ENCODE data around the gene ITFG2. TPM values are rescaled to one million over a fixed set of nuclear protein-coding genes. Genes with fewer than 3 reads are reported as not detected.

The ITFG2 gene
- total and polyA plus RNA-seq, 2 experiments from 2014 or later = 17.3 to 32.6 TPM

- TF ChIP-seq CREB1 (CRISPR knock-in tag; IDR thresholded peaks at IDR 0.05; ENCODE audit: low read depth) = no peak
- no peak for TF ChIP-seq EZH2phosphoT487 (IDR thresholded peaks at IDR 0.05; ENCODE audit: unreplicated experiment)
- TF ChIP-seq, protein P1, sequence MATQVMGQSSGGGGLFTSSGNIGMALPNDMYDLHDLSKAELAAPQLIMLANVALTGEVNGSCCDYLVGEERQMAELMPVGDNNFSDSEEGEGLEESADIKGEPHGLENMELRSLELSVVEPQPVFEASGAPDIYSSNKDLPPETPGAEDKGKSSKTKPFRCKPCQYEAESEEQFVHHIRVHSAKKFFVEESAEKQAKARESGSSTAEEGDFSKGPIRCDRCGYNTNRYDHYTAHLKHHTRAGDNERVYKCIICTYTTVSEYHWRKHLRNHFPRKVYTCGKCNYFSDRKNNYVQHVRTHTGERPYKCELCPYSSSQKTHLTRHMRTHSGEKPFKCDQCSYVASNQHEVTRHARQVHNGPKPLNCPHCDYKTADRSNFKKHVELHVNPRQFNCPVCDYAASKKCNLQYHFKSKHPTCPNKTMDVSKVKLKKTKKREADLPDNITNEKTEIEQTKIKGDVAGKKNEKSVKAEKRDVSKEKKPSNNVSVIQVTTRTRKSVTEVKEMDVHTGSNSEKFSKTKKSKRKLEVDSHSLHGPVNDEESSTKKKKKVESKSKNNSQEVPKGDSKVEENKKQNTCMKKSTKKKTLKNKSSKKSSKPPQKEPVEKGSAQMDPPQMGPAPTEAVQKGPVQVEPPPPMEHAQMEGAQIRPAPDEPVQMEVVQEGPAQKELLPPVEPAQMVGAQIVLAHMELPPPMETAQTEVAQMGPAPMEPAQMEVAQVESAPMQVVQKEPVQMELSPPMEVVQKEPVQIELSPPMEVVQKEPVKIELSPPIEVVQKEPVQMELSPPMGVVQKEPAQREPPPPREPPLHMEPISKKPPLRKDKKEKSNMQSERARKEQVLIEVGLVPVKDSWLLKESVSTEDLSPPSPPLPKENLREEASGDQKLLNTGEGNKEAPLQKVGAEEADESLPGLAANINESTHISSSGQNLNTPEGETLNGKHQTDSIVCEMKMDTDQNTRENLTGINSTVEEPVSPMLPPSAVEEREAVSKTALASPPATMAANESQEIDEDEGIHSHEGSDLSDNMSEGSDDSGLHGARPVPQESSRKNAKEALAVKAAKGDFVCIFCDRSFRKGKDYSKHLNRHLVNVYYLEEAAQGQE (IDR thresholded peaks at IDR 0.05; ENCODE audit: unreplicated experiment) = no peak
- TF ChIP-seq STAT1 (IDR thresholded peaks at IDR 0.05; ENCODE audit: unreplicated experiment) = no peak
- no peak for TF ChIP-seq ETS1 (IDR thresholded peaks at IDR 0.05)
- TF ChIP-seq NANOG (IDR thresholded peaks at IDR 0.05; ENCODE audit: borderline replicate concordance) = no peak
- TF ChIP-seq ZNF331 (CRISPR knock-in tag; IDR thresholded peaks at IDR 0.05; ENCODE audit: low read depth) = no peak
- no peak for TF ChIP-seq JUNB (IDR thresholded peaks at IDR 0.05; ENCODE audit: unreplicated experiment)
- TF ChIP-seq ZNF114 (CRISPR knock-in tag; IDR thresholded peaks at IDR 0.05) = no peak
- Mint-ChIP-seq H3K9me3 (no peaks in the 10 kb centered on the region), H3K4me1 (peaks cover 15% of the 10 kb centered on the region), H3K4me3 (no peak overlapping the region), H3K36me3 (ENCODE audit: low read depth) (peaks cover 57% of the 10 kb centered on the region), H3K27me3 (ENCODE audit: insufficient read depth, low read depth, poor library complexity) (peaks cover 25% of the 10 kb centered on the region), H3K27ac (no peak overlapping the region)
- Histone ChIP-seq H3K4me1 (ENCODE audit: insufficient read depth) (peaks cover 8% of the 10 kb centered on the region; the same call in 1 of the 2 replicates), H3K27ac (ENCODE audit: low read depth) (no peak overlapping the region), H4K20me1 (replicated peaks; ENCODE audit: insufficient read depth) (peaks cover 9% of the 10 kb centered on the region; the same call in 1 of the 2 replicates), H3K27me3 (ENCODE audit: insufficient read depth) (no peaks in the 10 kb centered on the region), H3K79me2 (replicated peaks; ENCODE audit: insufficient read depth) (no peaks in the 10 kb centered on the region), H3F3A (replicated peaks; ENCODE audit: low read depth) (0 out of 2 replicates have a peak, but pooled peaks cover 7% of the 10 kb centered on the region), H3K9me2 (ENCODE audit: insufficient read depth) (no peaks in the 10 kb centered on the region), H2AFZ (no peak overlapping the region), H3K4me3 (no peak overlapping the region), H3K36me3 (ENCODE audit: insufficient read depth) (peaks cover 25% of the 10 kb centered on the region), H3K4me2 (no peak overlapping the region)
- DNase-seq (ENCODE audit: low spot score) = no peak
- ATAC-seq = no peak
These were observed 46.5 kb downstream of the ITFG2 start for GRCh38 chr12:2858944-2859421.

- peaks cover 35% of the 10 kb centered on the region for H3K36me3 ChIP-seq (ENCODE audit: insufficient read depth)
- no peaks in the 10 kb centered on the region for H3K9me2 ChIP-seq (ENCODE audit: insufficient read depth)
- peaks cover 8% of the 10 kb centered on the region; the same call in 1 of the 2 replicates for H3K4me1 ChIP-seq (ENCODE audit: insufficient read depth)
- no peak overlapping the region for H3K4me2 ChIP-seq
- H4K20me1 ChIP-seq (replicated peaks; ENCODE audit: insufficient read depth) = peaks cover 9% of the 10 kb centered on the region; the same call in 1 of the 2 replicates
- H3K27me3 Mint-ChIP-seq (ENCODE audit: insufficient read depth, low read depth, poor library complexity) = peaks cover 23% of the 10 kb centered on the region
- no peak overlapping the region for H3K4me3 Mint-ChIP-seq
- H3K4me3 ChIP-seq = no peak overlapping the region
- H3K27ac Mint-ChIP-seq = no peak overlapping the region
- TF ChIP-seq, protein P2, sequence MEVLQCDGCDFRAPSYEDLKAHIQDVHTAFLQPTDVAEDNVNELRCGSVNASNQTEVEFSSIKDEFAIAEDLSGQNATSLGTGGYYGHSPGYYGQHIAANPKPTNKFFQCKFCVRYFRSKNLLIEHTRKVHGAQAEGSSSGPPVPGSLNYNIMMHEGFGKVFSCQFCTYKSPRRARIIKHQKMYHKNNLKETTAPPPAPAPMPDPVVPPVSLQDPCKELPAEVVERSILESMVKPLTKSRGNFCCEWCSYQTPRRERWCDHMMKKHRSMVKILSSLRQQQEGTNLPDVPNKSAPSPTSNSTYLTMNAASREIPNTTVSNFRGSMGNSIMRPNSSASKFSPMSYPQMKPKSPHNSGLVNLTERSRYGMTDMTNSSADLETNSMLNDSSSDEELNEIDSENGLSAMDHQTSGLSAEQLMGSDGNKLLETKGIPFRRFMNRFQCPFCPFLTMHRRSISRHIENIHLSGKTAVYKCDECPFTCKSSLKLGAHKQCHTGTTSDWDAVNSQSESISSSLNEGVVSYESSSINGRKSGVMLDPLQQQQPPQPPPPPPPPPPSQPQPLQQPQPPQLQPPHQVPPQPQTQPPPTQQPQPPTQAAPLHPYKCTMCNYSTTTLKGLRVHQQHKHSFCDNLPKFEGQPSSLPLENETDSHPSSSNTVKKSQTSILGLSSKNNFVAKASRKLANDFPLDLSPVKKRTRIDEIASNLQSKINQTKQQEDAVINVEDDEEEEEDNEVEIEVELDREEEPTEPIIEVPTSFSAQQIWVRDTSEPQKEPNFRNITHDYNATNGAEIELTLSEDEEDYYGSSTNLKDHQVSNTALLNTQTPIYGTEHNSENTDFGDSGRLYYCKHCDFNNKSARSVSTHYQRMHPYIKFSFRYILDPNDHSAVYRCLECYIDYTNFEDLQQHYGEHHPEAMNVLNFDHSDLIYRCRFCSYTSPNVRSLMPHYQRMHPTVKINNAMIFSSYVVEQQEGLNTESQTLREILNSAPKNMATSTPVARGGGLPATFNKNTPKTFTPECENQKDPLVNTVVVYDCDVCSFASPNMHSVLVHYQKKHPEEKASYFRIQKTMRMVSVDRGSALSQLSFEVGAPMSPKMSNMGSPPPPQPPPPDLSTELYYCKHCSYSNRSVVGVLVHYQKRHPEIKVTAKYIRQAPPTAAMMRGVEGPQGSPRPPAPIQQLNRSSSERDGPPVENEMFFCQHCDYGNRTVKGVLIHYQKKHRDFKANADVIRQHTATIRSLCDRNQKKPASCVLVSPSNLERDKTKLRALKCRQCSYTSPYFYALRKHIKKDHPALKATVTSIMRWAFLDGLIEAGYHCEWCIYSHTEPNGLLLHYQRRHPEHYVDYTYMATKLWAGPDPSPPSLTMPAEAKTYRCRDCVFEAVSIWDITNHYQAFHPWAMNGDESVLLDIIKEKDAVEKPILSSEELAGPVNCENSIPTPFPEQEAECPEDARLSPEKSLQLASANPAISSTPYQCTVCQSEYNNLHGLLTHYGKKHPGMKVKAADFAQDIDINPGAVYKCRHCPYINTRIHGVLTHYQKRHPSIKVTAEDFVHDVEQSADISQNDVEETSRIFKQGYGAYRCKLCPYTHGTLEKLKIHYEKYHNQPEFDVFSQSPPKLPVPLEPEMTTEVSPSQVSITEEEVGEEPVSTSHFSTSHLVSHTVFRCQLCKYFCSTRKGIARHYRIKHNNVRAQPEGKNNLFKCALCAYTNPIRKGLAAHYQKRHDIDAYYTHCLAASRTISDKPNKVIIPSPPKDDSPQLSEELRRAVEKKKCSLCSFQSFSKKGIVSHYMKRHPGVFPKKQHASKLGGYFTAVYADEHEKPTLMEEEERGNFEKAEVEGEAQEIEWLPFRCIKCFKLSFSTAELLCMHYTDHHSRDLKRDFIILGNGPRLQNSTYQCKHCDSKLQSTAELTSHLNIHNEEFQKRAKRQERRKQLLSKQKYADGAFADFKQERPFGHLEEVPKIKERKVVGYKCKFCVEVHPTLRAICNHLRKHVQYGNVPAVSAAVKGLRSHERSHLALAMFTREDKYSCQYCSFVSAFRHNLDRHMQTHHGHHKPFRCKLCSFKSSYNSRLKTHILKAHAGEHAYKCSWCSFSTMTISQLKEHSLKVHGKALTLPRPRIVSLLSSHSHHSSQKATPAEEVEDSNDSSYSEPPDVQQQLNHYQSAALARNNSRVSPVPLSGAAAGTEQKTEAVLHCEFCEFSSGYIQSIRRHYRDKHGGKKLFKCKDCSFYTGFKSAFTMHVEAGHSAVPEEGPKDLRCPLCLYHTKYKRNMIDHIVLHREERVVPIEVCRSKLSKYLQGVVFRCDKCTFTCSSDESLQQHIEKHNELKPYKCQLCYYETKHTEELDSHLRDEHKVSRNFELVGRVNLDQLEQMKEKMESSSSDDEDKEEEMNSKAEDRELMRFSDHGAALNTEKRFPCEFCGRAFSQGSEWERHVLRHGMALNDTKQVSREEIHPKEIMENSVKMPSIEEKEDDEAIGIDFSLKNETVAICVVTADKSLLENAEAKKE (CRISPR knock-in tag; IDR thresholded peaks at IDR 0.05) = no peak
- no peak for TF ChIP-seq POLR2AphosphoS5 (IDR thresholded peaks at IDR 0.05; ENCODE audit: low read depth)
- peaks cover 13% of the 10 kb centered on the region for H3K4me1 Mint-ChIP-seq
- H3K27ac ChIP-seq (ENCODE audit: low read depth) = no peak overlapping the region
- H3K27me3 ChIP-seq (ENCODE audit: insufficient read depth) = no peaks in the 10 kb centered on the region
- no peak for ATAC-seq
- H3K9me3 Mint-ChIP-seq = no peaks in the 10 kb centered on the region
- no peaks in the 10 kb centered on the region for H3K79me2 ChIP-seq (replicated peaks; ENCODE audit: insufficient read depth)
- H3K36me3 Mint-ChIP-seq (ENCODE audit: low read depth) = peaks cover 69% of the 10 kb centered on the region
- no peak for DNase-seq (ENCODE audit: low spot score)
- H3F3A ChIP-seq (replicated peaks; ENCODE audit: low read depth) = 0 out of 2 replicates have a peak, but pooled peaks cover 7% of the 10 kb centered on the region
- H2AFZ ChIP-seq = no peak overlapping the region
These were observed 47.7 kb downstream of the ITFG2 start for GRCh38 chr12:2860170-2860569.

Measured in GM23338 (cell line).